Hematopoietic multipotent progenitor cell (in vitro differentiated cells): Measurements from ENCODE around the gene ADGRA3. TPM values are rescaled to one million over a fixed set of nuclear protein-coding genes. Genes with fewer than 3 reads are reported as not detected.

Source experiments
- DNase-seq, 3 donors: peaks; one replicate each; pipeline ENCODE4 v3.0.0-alpha.2; 2011 to 2015; ENCODE audit warnings: low read depth in 2 of 3, low spot score in 2 of 3
- total RNA-seq: library from RNA; depleted of rRNA; stranded (reverse); fragments of >200 nt; gene quantifications from one replicate; pipeline ENCODE4 v1.2.3, GENCODE V29; 2012

ADGRA3 gene
- total RNA-seq, 1 donor = 13.7 TPM

DNA sequence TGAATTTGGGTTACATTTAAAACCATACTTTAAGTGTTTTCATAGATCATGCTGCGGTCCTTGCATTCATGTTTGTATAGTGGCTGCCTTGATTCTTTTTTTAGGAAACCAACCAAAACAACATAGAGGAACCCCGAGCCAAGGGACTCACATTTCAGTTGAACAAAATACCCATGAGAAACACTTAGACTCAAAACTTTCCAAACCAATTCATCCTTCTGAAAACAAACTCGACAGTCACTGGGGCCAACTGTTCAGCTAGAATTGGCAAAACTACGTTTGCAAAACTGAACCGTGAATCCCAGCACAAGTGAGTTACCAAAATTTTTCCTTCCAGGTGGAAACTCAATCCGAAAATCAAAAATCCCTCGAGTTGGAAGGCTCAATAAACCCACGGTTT is 1.4 kb downstream of the ADGRA3 start:
- no peak for DNase-seq

DNA sequence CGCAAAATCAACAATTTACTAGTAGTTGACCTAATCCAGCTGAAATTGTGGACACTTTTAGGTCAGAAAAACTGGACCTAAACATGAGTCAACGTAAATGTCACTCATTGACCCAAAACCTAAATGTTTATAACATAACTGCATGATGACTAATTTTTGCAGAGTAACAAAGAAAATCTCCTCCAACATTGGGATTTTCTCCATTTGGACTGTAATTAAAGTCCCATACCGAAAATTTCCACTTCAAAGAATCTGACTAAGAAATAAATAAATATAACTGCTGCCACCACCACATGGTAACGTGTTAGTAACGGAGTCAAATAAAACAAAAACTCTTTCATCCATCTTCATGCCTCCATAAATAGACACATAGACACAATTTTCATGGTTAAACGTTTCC is 1.9 kb downstream of the ADGRA3 start:
- DNase-seq = no peak

DNA sequence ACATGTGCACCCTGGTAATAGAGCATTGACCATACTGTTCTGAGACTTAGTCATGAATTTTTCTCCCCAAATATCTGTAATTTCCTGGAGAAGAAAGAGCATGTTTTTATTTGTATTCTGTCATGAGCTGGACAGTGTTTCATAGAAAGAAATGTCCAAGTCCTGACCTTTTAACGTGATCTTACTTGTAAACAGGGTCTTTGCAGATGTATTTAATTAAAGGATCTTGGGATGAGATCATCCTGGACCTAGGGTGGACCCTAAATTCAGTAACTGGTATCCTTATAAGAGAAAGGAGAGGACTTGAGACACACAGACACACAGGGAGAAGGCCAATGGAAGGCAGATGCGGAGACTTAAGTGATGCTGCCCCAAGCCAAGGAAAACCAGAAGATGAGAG is 3.6 kb downstream of the ADGRA3 start:
- DNase-seq = no peak

GRCh38 chr4:22510750-22511149 is 5.1 kb downstream of the ADGRA3 start:
- no peak for DNase-seq

DNA sequence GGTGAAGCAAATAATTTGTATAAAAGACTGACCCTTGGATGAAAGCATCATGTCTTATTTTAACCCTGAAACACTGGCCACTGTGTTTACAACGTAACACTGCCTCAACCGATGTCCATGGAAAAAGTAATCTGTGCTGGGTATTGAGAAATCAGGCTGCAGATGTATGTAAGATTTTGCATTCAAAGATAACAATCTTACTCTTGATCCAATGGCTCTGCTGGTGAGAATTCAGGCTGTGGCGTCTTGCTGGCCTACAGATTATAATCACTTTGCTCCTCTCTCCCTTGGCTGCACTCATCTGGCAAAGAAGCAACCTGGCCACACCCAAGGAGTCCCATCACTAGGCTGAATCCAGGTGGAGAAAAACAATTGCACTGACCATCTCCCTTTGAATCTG is 7.5 kb downstream of the ADGRA3 start:
- no peak for DNase-seq

GRCh38 chr4:22504922-22505321 is 10.9 kb downstream of the ADGRA3 start:
- DNase-seq = no peak

- DNase-seq = no peak
These were observed 11.4 kb downstream of the ADGRA3 start for GRCh38 chr4:22504447-22504846.

GRCh38 chr4:22502895-22503814 is 12.7 kb downstream of the ADGRA3 start:
- no peak for DNase-seq

- no peak for DNase-seq
These were observed 14.2 kb downstream of the ADGRA3 start for GRCh38 chr4:22501715-22502095.

GRCh38 chr4:22500831-22501714 is 14.8 kb downstream of the ADGRA3 start:
- no peak for DNase-seq

- no peak for DNase-seq
These were observed 15.7 kb downstream of the ADGRA3 start for GRCh38 chr4:22500128-22500611.

DNA sequence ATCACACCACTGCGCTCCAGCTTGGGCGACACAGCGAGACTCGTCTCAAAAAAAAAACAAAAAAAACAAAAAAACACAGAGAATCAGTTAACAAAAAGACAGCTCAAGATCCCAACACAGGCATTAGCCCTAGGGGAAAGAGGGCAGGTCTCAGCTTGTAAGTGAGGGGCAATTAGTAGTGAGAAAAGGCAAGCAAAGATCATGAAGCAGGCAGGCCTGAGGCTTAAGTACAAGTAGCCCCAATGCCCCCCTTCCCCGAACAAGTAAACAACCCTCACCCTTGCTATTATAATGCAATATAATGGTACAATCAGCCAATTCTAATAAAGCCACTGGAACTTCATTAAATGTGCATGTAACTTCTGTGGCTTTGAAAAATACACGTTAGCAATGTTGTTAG is 17.0 kb downstream of the ADGRA3 start:
- DNase-seq = no peak

- DNase-seq = no peak
These were observed 19.6 kb downstream of the ADGRA3 start for GRCh38 chr4:22496165-22496813.

- DNase-seq = no peak
These were observed 22.3 kb downstream of the ADGRA3 start for GRCh38 chr4:22493523-22493922.

DNA sequence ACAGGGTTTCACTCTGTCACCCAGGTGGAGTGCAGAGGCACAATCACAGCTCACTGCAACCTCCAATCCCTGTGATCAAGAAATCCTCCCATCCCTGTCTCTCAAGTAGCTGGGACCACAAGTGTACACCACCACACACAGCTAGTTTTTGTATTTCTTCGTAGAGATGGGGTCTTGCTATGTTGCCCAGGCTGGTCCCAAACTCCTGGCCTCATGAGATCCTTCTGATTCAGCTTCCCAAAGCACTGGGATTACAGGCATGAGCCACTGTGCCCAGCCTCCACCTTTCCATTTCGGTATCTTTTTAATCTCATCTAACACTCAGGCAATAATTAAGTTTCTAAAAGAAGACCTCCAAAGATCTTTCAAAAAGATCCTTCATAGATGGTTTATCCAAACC is 22.9 kb downstream of the ADGRA3 start:
- DNase-seq = no peak

DNA sequence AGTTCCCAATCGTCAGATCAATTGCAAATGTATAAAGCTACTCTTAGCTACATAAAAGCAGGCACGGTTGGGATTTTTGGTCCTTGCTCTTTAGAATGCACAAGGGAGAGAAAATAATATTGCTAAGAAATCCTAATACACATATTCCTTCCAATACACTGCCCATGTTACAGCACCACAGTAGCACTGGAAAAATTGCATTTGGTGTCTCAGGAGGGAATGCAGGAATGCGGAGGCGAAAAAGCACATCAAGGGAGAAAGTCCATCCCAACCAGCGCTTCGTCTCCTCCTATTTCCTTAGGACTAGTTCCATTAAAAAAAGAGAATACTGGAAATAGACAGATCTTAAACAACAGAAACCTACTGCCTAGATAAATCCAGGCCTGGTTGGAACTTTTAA is 23.9 kb downstream of the ADGRA3 start:
- no peak for DNase-seq

DNA sequence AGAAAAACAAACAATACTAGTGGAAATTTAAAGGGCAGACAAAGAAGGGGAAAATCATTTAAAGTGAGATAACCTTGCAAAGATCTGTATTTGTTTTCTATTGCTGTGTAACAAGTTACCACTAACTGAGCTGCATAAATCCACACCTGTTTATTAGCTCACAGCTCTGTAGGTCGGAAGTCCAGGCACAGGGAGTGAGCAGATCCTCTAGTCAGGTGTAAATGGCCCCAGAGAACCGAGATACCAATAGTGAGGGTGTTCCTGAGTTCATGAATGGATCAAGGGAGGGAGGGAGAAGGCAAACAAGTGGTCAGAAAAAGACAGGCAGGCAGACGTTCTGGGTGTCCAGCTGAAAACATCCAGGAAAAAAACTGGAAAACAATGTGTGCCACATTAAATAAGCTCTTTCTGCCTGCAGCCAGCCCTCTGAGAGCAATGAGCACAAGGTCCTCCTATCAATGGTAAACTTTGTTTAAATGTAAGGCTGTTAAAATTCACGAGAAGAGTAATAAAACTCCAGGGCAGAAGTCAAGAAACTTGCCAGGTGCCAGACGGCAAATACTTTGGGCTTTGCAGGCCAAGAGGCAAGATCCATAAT is 25.0 kb downstream of the ADGRA3 start:
- DNase-seq = no peak

- DNase-seq = no peak
These were observed 27.8 kb downstream of the ADGRA3 start for GRCh38 chr4:22488106-22488505.

DNA sequence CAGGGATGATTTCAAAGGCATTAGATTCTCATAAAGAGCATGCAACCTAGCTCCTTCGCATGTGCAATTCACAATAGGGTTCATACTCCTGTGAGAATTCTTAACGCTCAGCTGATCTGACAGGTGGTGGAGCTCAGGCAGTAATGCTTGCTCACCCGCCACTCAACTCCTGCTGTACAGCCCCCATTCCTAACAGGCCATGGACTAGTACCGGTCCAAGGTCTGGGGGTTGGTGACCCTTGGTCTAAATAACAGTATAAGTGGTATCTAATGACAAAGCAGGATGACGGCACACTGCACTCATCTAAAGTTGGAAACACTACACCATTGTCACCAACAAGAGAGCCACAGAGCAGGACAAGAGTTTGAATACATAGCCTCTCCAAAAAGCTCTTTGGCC is 28.5 kb downstream of the ADGRA3 start:
- no peak for DNase-seq

DNA sequence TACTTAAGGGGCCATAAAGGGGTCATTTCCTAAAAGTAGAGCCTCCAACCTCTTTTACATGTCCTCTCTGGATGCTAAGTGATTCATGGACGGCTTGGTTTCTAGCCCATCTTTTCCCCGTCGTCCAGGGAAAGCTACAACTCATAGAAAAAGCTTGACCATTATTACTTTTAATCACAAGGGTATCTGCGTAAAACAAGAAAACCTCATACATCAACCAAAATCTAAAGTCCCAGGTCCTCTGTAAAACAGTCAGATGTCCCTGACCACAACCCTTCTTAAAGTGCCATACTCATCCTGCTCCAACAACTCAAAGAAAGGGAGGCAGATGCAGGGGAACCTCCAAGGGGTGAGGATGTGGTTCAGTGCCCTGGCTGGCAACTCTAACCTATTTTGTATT is 29.6 kb downstream of the ADGRA3 start:
- DNase-seq = no peak

DNA sequence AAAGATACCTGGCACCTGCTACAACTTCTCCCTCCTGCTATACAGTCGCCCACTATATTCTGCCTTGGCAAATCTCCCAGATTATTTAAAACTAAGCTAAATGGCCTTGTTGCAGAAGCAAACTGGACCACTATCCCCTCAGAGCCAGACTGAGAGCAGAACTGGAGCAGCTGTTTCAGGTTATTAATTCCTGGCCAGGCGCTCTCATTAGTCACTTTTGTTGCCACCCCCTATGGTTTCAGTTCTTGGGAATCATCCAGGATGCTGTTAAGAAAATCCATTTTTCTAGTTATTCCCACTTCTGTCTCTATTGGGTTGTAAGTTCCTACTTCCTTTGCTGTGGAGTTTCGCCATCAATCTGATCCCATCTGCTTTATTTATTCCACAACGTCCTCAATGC is 30.1 kb downstream of the ADGRA3 start:
- DNase-seq = no peak
